T-cell (primary cell): ENCODE data around the gene TCF7L2. TPM values are rescaled to one million over a fixed set of nuclear protein-coding genes. Genes with fewer than 3 reads are reported as not detected.

ENCODE experiments used
- ATAC-seq, 4 experiments: fragments of 200-7000 bp in 3 of 4; fragments of 150-1000 bp in 1 of 4; cut with Tn5 transposase; replicated peaks in 1 of 4; 1 replicate in 3 of 4; 2 replicates in 1 of 4; pipeline ENCODE4 v1.10.0; 2021; ENCODE audit warnings: moderate library complexity in 3 of 4, mild to moderate bottlenecking in 2 of 4, moderate number of reproducible peaks in 1 of 4
- CTCF ChIA-PET, 2 donors: fragments of 300-600 bp; sonication (Branson Sonifier 250); formaldehyde crosslinking; loops; one replicate each; lab custom pipeline; 2022; ENCODE audit warnings: antibody characterized with exemption in 2 of 2; lab: Charles Lee
- POLR2A ChIA-PET, 2 donors: fragments of 300-600 bp; sonication (Branson Sonifier 250); formaldehyde crosslinking; loops; one replicate each; lab custom pipeline; 2022; ENCODE audit warnings: antibody characterized with exemption in 2 of 2; lab: Charles Lee
- DNase-seq, 35 experiments: peaks; one replicate each; pipeline versions ENCODE4 v3.0.0 to v3.0.0-alpha.2; 2013 to 2023
- H3K27ac ChIP-seq: one replicate; pipeline ENCODE4 v1.5.1; 2013; ENCODE audit warnings: low read length
- H3K27me3 ChIP-seq, 2 experiments: replicated peaks in 1 of 2; 1 replicate in 1 of 2; 2 replicates in 1 of 2; pipeline versions ENCODE4 v1.6.1 to v1.7.0; 2013; ENCODE audit warnings: low read length in 1 of 2, mixed read lengths in 1 of 2; ENCODE audit not compliant: control insufficient read depth in 2 of 2, insufficient read depth in 2 of 2; ENCODE audit errors: extremely low read depth in 1 of 2
- H3K36me3 ChIP-seq, 2 donors: 1 replicate in 1 of 2; 2 replicates in 1 of 2; pipeline versions ENCODE4 v1.6.1 to v1.7.0; 2013; ENCODE audit warnings: low read length in 1 of 2; ENCODE audit not compliant: control insufficient read depth in 2 of 2, insufficient read depth in 1 of 2; ENCODE audit errors: extremely low read depth in 1 of 2
- H3K4me1 ChIP-seq, 2 experiments: 1 replicate in 1 of 2; 2 replicates in 1 of 2; pipeline versions ENCODE4 v1.6.1 to v1.7.0; 2013; ENCODE audit warnings: low read length in 2 of 2, mixed read lengths in 1 of 2; ENCODE audit not compliant: insufficient read depth in 2 of 2, control insufficient read depth in 1 of 2; ENCODE audit errors: extremely low read depth in 1 of 2
- H3K4me3 ChIP-seq, 2 donors: 1 replicate in 1 of 2; 2 replicates in 1 of 2; pipeline versions ENCODE4 v1.5.1 to v1.7.0; 2013; ENCODE audit warnings: mild to moderate bottlenecking in 2 of 2, low read length in 1 of 2, moderate library complexity in 1 of 2; ENCODE audit not compliant: control insufficient read depth in 1 of 2; ENCODE audit errors: extremely low read depth in 1 of 2
- H3K9me3 ChIP-seq: 2 replicates; pipeline ENCODE4 v1.7.0; 2013
- H3K27ac Mint-ChIP-seq, 2 donors: one replicate each; pipeline ENCODE4 v1.8.0; 2020 to 2021; ENCODE audit warnings: mild to moderate bottlenecking in 2 of 2, mixed read lengths in 2 of 2
- H3K27me3 Mint-ChIP-seq, 2 donors: one replicate each; pipeline ENCODE4 v1.8.0; 2021 to 2022; ENCODE audit warnings: mixed read lengths in 2 of 2
- H3K36me3 Mint-ChIP-seq: one replicate; pipeline ENCODE4 v1.8.0; 2021; ENCODE audit warnings: mixed read lengths
- H3K4me1 Mint-ChIP-seq, 3 donors: one replicate each; pipeline ENCODE4 v1.8.0; 2020 to 2022; ENCODE audit warnings: mixed read lengths in 3 of 3, mild to moderate bottlenecking in 1 of 3
- H3K4me3 Mint-ChIP-seq, 3 donors: one replicate each; pipeline ENCODE4 v1.8.0; 2020 to 2022; ENCODE audit warnings: mild to moderate bottlenecking in 3 of 3, mixed read lengths in 3 of 3, moderate library complexity in 3 of 3
- H3K9me3 Mint-ChIP-seq, 3 donors: one replicate each; pipeline ENCODE4 v1.8.0; 2020 to 2022; ENCODE audit warnings: mixed read lengths in 3 of 3
- WGBS: methylation state at CpG from one replicate; pipeline ENCODE4 v1.1.5; 2013; ENCODE audit warnings: missing lambda C conversion rate; ENCODE audit not compliant: insufficient coverage; 5-methylcytosine and 5-hydroxymethylcytosine counted together
- total RNA-seq, 35 experiments: library from RNA in 6 of 35; stranded (reverse) in 6 of 35; fragments of 120-200 nt in 1 of 35; gene quantifications; one replicate each; pipeline versions ENCODE4 v1.2.1 to v1.2.4 and lab custom pipeline; 2013 to 2026

Gene TCF7L2
- total RNA-seq, 5 donors from 2014 or later (not counting 1 experiment from before 2014, with no cell fraction given): 2.6 to 6.2 (median 3.3) TPM

- no peaks in the 10 kb centered on the region for H3K27me3 ChIP-seq
- CTCF ChIA-PET: interaction anchor here in 1 of 2 donors (0.7 kb wide), 1 partner anchor 16 kb away, joined by 3 read pairs; no protein-coding TSS in a partner anchor
- H3K27me3 Mint-ChIP-seq: no peaks in the 10 kb centered on the region
- H3K36me3 Mint-ChIP-seq: peaks cover 10% of the 10 kb centered on the region
- POLR2A ChIA-PET: interaction anchor here in 1 of 2 donors (0.7 kb wide), 1 partner anchor 31 kb away, joined by 5 read pairs; no protein-coding TSS in a partner anchor
- no peaks in the 10 kb centered on the region for H3K9me3 Mint-ChIP-seq
- WGBS: 82% methylated on average over 4 of the region's 5 CpGs
- no peak overlapping the region for H3K27ac ChIP-seq
- no peak overlapping the region for H3K4me3 Mint-ChIP-seq
- no peaks in the 10 kb centered on the region for H3K4me1 Mint-ChIP-seq
- no peak overlapping the region for H3K4me3 ChIP-seq
- H3K27ac Mint-ChIP-seq: no peak overlapping the region
- no peak for ATAC-seq
- no peak for DNase-seq
- no peaks in the 10 kb centered on the region for H3K4me1 ChIP-seq
- peaks cover 0 to 4% of the 10 kb centered on the region in 2 donors for H3K36me3 ChIP-seq
- no peaks in the 10 kb centered on the region for H3K9me3 ChIP-seq
Measured at GRCh38 chr10:113144576-113144975, 194.5 kb downstream of the TCF7L2 start.

- Histone ChIP-seq H3K27ac (no peak overlapping the region), H3K4me1 (no peaks in the 10 kb centered on the region), H3K36me3 (peaks cover 0 to 3% of the 10 kb centered on the region in 2 donors), H3K9me3 (no peaks in the 10 kb centered on the region), H3K27me3 (no peaks in the 10 kb centered on the region), H3K4me3 (no peak overlapping the region)
- Mint-ChIP-seq H3K36me3 (peaks cover 29% of the 10 kb centered on the region), H3K27ac (no peak overlapping the region), H3K4me3 (no peak overlapping the region), H3K9me3 (no peaks in the 10 kb centered on the region), H3K27me3 (no peaks in the 10 kb centered on the region), H3K4me1 (no peaks in the 10 kb centered on the region)
- POLR2A ChIA-PET: no interaction called here
- CTCF ChIA-PET: no interaction called here
- WGBS: 89% methylated on average over 10 of the region's 11 CpGs
- DNase-seq: no peak
- ATAC-seq: no peak
Measured at GRCh38 chr10:113148071-113148825, 198.2 kb downstream of the TCF7L2 start.

- H3K27ac ChIP-seq: no peak overlapping the region
- WGBS: no CpG with 5 or more reads among the region's 4 CpGs
- no peaks in the 10 kb centered on the region for H3K9me3 Mint-ChIP-seq
Measured at GRCh38 chr10:113148901-113149300, 198.9 kb downstream of the TCF7L2 start.

GRCh38 chr10:113149626-113150025, 199.6 kb downstream of the TCF7L2 start:
- ATAC-seq (no peak), DNase-seq (no peak)
- Mint-ChIP-seq H3K36me3 (peaks cover 30% of the 10 kb centered on the region), H3K4me3 (no peak overlapping the region), H3K27me3 (no peaks in the 10 kb centered on the region), H3K9me3 (no peaks in the 10 kb centered on the region), H3K27ac (no peak overlapping the region), H3K4me1 (no peaks in the 10 kb centered on the region)
- ChIA-PET CTCF (no interaction called here), POLR2A (no interaction called here)
- Histone ChIP-seq H3K27me3 (no peaks in the 10 kb centered on the region), H3K36me3 (peaks cover 0 to 3% of the 10 kb centered on the region in 2 donors), H3K9me3 (no peaks in the 10 kb centered on the region), H3K4me1 (no peaks in the 10 kb centered on the region), H3K27ac (no peak overlapping the region), H3K4me3 (no peak overlapping the region)
- no CpG with 5 or more reads among the region's 3 CpGs for WGBS

More at GRCh38 chr10:113148901-113149300, 198.9 kb downstream of the TCF7L2 start:
- H3K27me3 Mint-ChIP-seq: no peaks in the 10 kb centered on the region
- H3K36me3 Mint-ChIP-seq: peaks cover 32% of the 10 kb centered on the region
- Histone ChIP-seq H3K27me3 (no peaks in the 10 kb centered on the region), H3K4me3 (no peak overlapping the region), H3K36me3 (peaks cover 0 to 3% of the 10 kb centered on the region in 2 donors), H3K4me1 (no peaks in the 10 kb centered on the region), H3K9me3 (no peaks in the 10 kb centered on the region)
- H3K4me1 Mint-ChIP-seq: no peaks in the 10 kb centered on the region
- ChIA-PET CTCF (no interaction called here), POLR2A (no interaction called here)
- no peak for DNase-seq
- no peak for ATAC-seq
- no peak overlapping the region for H3K4me3 Mint-ChIP-seq
- H3K27ac Mint-ChIP-seq: no peak overlapping the region

GRCh38 chr10:113151190-113151666, 201.2 kb downstream of the TCF7L2 start:
- Histone ChIP-seq H3K27ac (no peak overlapping the region), H3K9me3 (no peaks in the 10 kb centered on the region), H3K4me1 (no peaks in the 10 kb centered on the region), H3K4me3 (no peak overlapping the region), H3K27me3 (no peaks in the 10 kb centered on the region), H3K36me3 (peaks cover 0 to 5% of the 10 kb centered on the region in 2 donors)
- no peak overlapping the region for H3K27ac Mint-ChIP-seq
- no peaks in the 10 kb centered on the region for H3K9me3 Mint-ChIP-seq
- no peaks in the 10 kb centered on the region for H3K27me3 Mint-ChIP-seq
- no peak overlapping the region for H3K4me3 Mint-ChIP-seq
- H3K36me3 Mint-ChIP-seq: peaks cover 27% of the 10 kb centered on the region
- ChIA-PET CTCF (no interaction called here), POLR2A (no interaction called here)
- ATAC-seq (no peak), DNase-seq (no peak)
- no peaks in the 10 kb centered on the region for H3K4me1 Mint-ChIP-seq
- WGBS: 25% methylated on average over 1 of the region's 6 CpGs

- ChIA-PET CTCF (no interaction called here), POLR2A (no interaction called here)
- no peak overlapping the region for H3K4me3 ChIP-seq
- H3K4me3 Mint-ChIP-seq: no peak overlapping the region
- H3K27ac Mint-ChIP-seq: no peak overlapping the region
- no peaks in the 10 kb centered on the region for H3K4me1 ChIP-seq
- H3K27me3 ChIP-seq: no peaks in the 10 kb centered on the region
- no peaks in the 10 kb centered on the region for H3K9me3 ChIP-seq
- H3K9me3 Mint-ChIP-seq: no peaks in the 10 kb centered on the region
- ATAC-seq: no peak
- H3K27ac ChIP-seq: no peak overlapping the region
- no peaks in the 10 kb centered on the region for H3K27me3 Mint-ChIP-seq
- 96% methylated on average over 7 of the region's 17 CpGs for WGBS
- peaks cover 0 to 5% of the 10 kb centered on the region in 2 donors for H3K36me3 ChIP-seq
- no peak for DNase-seq
- H3K36me3 Mint-ChIP-seq: peaks cover 27% of the 10 kb centered on the region
- H3K4me1 Mint-ChIP-seq: no peaks in the 10 kb centered on the region
Measured at GRCh38 chr10:113153493-113154102, 203.6 kb downstream of the TCF7L2 start.
